ENCODE results near the gene DIPK1B.

DNA sequence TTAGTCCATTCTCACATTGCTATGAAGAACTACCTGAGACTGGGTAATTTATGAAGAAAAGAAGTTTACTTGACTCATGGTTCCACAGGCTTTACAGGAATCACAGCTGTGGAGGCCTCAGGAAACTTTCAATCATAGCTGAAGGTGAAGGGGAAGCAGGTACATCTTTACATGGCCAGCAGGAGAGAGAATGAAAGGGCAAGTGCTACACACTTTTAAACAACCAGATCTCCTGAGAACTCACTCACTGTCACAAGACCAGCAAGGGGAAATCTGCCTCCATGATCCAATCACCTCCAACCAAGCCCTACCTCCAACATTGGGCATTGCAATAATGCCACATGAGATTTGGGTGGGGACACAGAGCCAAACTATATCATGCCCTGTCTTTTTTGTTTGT is 39.4 kb downstream of the DIPK1B start:
- TF ChIP-seq, protein P1, sequence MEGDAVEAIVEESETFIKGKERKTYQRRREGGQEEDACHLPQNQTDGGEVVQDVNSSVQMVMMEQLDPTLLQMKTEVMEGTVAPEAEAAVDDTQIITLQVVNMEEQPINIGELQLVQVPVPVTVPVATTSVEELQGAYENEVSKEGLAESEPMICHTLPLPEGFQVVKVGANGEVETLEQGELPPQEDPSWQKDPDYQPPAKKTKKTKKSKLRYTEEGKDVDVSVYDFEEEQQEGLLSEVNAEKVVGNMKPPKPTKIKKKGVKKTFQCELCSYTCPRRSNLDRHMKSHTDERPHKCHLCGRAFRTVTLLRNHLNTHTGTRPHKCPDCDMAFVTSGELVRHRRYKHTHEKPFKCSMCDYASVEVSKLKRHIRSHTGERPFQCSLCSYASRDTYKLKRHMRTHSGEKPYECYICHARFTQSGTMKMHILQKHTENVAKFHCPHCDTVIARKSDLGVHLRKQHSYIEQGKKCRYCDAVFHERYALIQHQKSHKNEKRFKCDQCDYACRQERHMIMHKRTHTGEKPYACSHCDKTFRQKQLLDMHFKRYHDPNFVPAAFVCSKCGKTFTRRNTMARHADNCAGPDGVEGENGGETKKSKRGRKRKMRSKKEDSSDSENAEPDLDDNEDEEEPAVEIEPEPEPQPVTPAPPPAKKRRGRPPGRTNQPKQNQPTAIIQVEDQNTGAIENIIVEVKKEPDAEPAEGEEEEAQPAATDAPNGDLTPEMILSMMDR (conservative IDR thresholded peaks at IDR 0.05; ENCODE audit: low read depth, low read length): no peak
- no peak for TF ChIP-seq EZH2 (IDR thresholded peaks at IDR 0.05; ENCODE audit: low read length, unreplicated experiment)
